Diencephalon (tissue), 1 donor: ENCODE measurements around the gene SULT1A3. TPM values are rescaled to one million over a fixed set of nuclear protein-coding genes. Genes with fewer than 3 reads are reported as not detected.

ENCODE experiments used
- small RNA-seq: library from RNA; depleted of rRNA; stranded (forward); fragments of <200 nt; gene quantifications from one replicate; pipeline ENCODE3, GENCODE V24; 2014
- total RNA-seq: library from RNA; depleted of rRNA; stranded (reverse); fragments of >200 nt; gene quantifications from one replicate; pipeline ENCODE4 v1.2.3, GENCODE V29; 2014

Gene SULT1A3
- total RNA-seq, result 1.6 TPM

GRCh38 chr16:30199049-30199448 is at the start of gene SULT1A3:
TSS of gene SULT1A3 (plus strand) at chr16:30199255. CDS start at chr16:30200729, 1,474 bp downstream.

GRCh38 chr16:30183233-30184095 is 15.6 kb upstream of the SULT1A3 start, which contains the start of gene CORO1A:
TSS of gene CORO1A (plus strand) at chr16:30183602. CDS start at chr16:30185210, 1,608 bp downstream.

GRCh38 chr16:30193615-30194014 is 5.4 kb upstream of the SULT1A3 start, which contains the start of the genes BOLA2B and SLX1A:
TSS of gene BOLA2B (minus strand) at chr16:30193666. CDS start at chr16:30193595, 71 bp downstream.
TSS of gene SLX1A (plus strand) at chr16:30193875. CDS start at chr16:30194085, 210 bp downstream.

GRCh38 chr16:30248379-30248778 is 49.3 kb downstream of the SULT1A3 start, which contains the start of gene NPIPB13:
TSS of gene NPIPB13 (minus strand) at chr16:30248479. CDS start at chr16:30245573, 2,906 bp downstream.

Small RNAs within 50 kb of the gene (small RNA-seq; reads per million reads assigned to genes)
- gene AC106782.4, result not detected

Other genes starting within 250 kb of the SULT1A3 start
- 35.1 TPM for gene TMEM219, start 237.2 kb upstream of the SULT1A3 start, total RNA-seq
- gene TAOK2, start 225.4 kb upstream of the SULT1A3 start, total RNA-seq, result 71.3 TPM
- gene HIRIP3, start 203.6 kb upstream of the SULT1A3 start, total RNA-seq, result 12.0 TPM
- gene INO80E, start 203.0 kb upstream of the SULT1A3 start, total RNA-seq, result 27.7 TPM
- gene DOC2A, start 188.2 kb upstream of the SULT1A3 start, total RNA-seq, result 12.5 TPM
- not detected for gene C16orf92, start 176.1 kb upstream of the SULT1A3 start, total RNA-seq
- gene TLCD3B, start 168.0 kb upstream of the SULT1A3 start, total RNA-seq, result 24.7 TPM
- gene ALDOA, start 133.5 kb upstream of the SULT1A3 start, total RNA-seq, result 186 TPM
- 84.9 TPM for gene PPP4C, start 123.3 kb upstream of the SULT1A3 start, total RNA-seq
- 0.23 TPM for gene TBX6, start 107.3 kb upstream of the SULT1A3 start, total RNA-seq
- 21.2 TPM for gene YPEL3, start 103.0 kb upstream of the SULT1A3 start, total RNA-seq
- 0.46 TPM for gene GDPD3, start 85.7 kb upstream of the SULT1A3 start, total RNA-seq
- gene MAPK3, start 76.0 kb upstream of the SULT1A3 start, total RNA-seq, result 28.6 TPM
- gene CORO1A, start 15.7 kb upstream of the SULT1A3 start, total RNA-seq, result 20.1 TPM
- gene BOLA2B, start 5.6 kb upstream of the SULT1A3 start, total RNA-seq, result 5.3 TPM
- 10.8 TPM for gene SLX1A, start 5.4 kb upstream of the SULT1A3 start, total RNA-seq
- 2.5 TPM for gene NPIPB13, start 49.2 kb downstream of the SULT1A3 start, total RNA-seq
- gene CD2BP2, start 156.1 kb downstream of the SULT1A3 start, total RNA-seq, result 39.9 TPM
- 27.0 TPM for gene TBC1D10B, start 171.2 kb downstream of the SULT1A3 start, total RNA-seq
- gene MYL11, start 175.5 kb downstream of the SULT1A3 start, total RNA-seq, result not detected
- gene SEPTIN1, start 183.3 kb downstream of the SULT1A3 start, total RNA-seq, result 1.2 TPM
- gene ZNF48, start 196.2 kb downstream of the SULT1A3 start, total RNA-seq, result 29.3 TPM
- gene ZNF771, start 208.4 kb downstream of the SULT1A3 start, total RNA-seq, result 10.4 TPM
- 25.4 TPM for gene DCTPP1, start 230.8 kb downstream of the SULT1A3 start, total RNA-seq
- 13.8 TPM for gene SEPHS2, start 246.6 kb downstream of the SULT1A3 start, total RNA-seq